HG02938 (cell line): ENCODE data around the gene VDR.
"Not testable (repeated sequence)": the region's sequence is repeated elsewhere in the genome, so short reads cannot be mapped to it uniquely, and the experiment has no call there.

Experiments
- ATAC-seq: cut with Tn5 transposase; IDR thresholded peaks from one replicate; pipeline ENCODE4 v1.9.1; 2021; ENCODE audit warnings: mild to moderate bottlenecking, moderate library complexity; ENCODE audit not compliant: unreplicated experiment

VDR gene

GRCh38 chr12:47851303-47851952 lies 53.4 kb downstream of the VDR start:
- ATAC-seq: no peak

- ATAC-seq: no peak
These were observed 54.4 kb downstream of the VDR start for GRCh38 chr12:47850153-47851084.

GRCh38 chr12:47849261-47849660 lies 55.5 kb downstream of the VDR start:
- no peak for ATAC-seq

GRCh38 chr12:47848853-47849252 lies 55.9 kb downstream of the VDR start:
- ATAC-seq: no peak

- no peak for ATAC-seq
These were observed 58.3 kb downstream of the VDR start for GRCh38 chr12:47846294-47846996.

GRCh38 chr12:47845081-47845480 lies 59.7 kb downstream of the VDR start:
- ATAC-seq: no peak

GRCh38 chr12:47844264-47845019 lies 60.4 kb downstream of the VDR start:
- ATAC-seq: no peak

GRCh38 chr12:47843226-47843980 lies 61.4 kb downstream of the VDR start:
- no peak for ATAC-seq

- not testable (repeated sequence) for ATAC-seq
These were observed 62.3 kb downstream of the VDR start for GRCh38 chr12:47842543-47842942.

- ATAC-seq: no peak
These were observed 62.9 kb downstream of the VDR start for GRCh38 chr12:47841910-47842309.

GRCh38 chr12:47841501-47841900 lies 63.3 kb downstream of the VDR start:
- ATAC-seq: no peak

- no peak for ATAC-seq
These were observed 64.2 kb downstream of the VDR start for GRCh38 chr12:47840571-47840970.

GRCh38 chr12:47839214-47839876 lies 65.4 kb downstream of the VDR start:
- ATAC-seq: no peak

- ATAC-seq: no peak
These were observed 66.4 kb downstream of the VDR start for GRCh38 chr12:47838286-47838931.

- ATAC-seq: no peak
These were observed 67.3 kb downstream of the VDR start for GRCh38 chr12:47837190-47838171.

GRCh38 chr12:47835831-47836155 lies 69.0 kb downstream of the VDR start:
- no peak for ATAC-seq

- no peak for ATAC-seq
These were observed 69.6 kb downstream of the VDR start for GRCh38 chr12:47835006-47835830.
